Esophagus squamous epithelium (tissue), 5 donors: Measurements from ENCODE around the gene OVAAL. TPM values are rescaled to one million over a fixed set of nuclear protein-coding genes. Genes with fewer than 3 reads are reported as not detected.
A peak's percentile ranks its signal among the peaks of the same experiment; 100 is the strongest.

Source experiments
- DNase-seq: peaks from one replicate; lab custom pipeline; 2025; lab: John Stamatoyannopoulos, UW
- H3K27ac ChIP-seq, 4 donors: fragments of 200-600 bp; sonication (generic); one replicate each; pipeline ENCODE4 v1.5.1; 2016 to 2019; ENCODE audit warnings: mild to moderate bottlenecking in 1 of 4
- H3K27me3 ChIP-seq, 4 donors: fragments of 200-600 bp; sonication (generic); 1 replicate in 3 of 4; 2 replicates in 1 of 4; pipeline versions ENCODE4 v1.5.1 to v1.6.0; 2017 to 2021; ENCODE audit warnings: antibody characterized with exemption in 1 of 4
- H3K36me3 ChIP-seq, 3 donors: fragments of 200-600 bp; sonication (generic); one replicate each; pipeline ENCODE4 v1.5.1; 2016 to 2019
- H3K4me1 ChIP-seq, 3 donors: fragments of 200-600 bp; sonication (generic); one replicate each; pipeline ENCODE4 v1.5.1; 2017 to 2019
- H3K4me3 ChIP-seq, 4 donors: fragments of 200-600 bp; sonication (generic); 1 replicate in 3 of 4; 2 replicates in 1 of 4; pipeline ENCODE4 v1.5.1; 2016 to 2019; ENCODE audit warnings: mild to moderate bottlenecking in 2 of 4, moderate library complexity in 1 of 4
- H3K9me3 ChIP-seq, 3 donors: fragments of 200-600 bp; sonication (generic); one replicate each; pipeline ENCODE4 v1.5.1; 2016 to 2019
- POLR2A ChIP-seq, 4 donors: fragments of 450-650 bp; IDR thresholded peaks; one replicate each; pipeline ENCODE4 v1.6.1; 2017; ENCODE audit warnings: antibody characterized with exemption in 4 of 4, mild to moderate bottlenecking in 4 of 4, moderate library complexity in 3 of 4
- WGBS, 2 donors: methylation state at CpG; one replicate each; pipeline ENCODE4 v1.1.5; 2018; 5-methylcytosine and 5-hydroxymethylcytosine counted together
- intact Hi-C: fragments of 100-400 bp; cut with DNase I; formaldehyde crosslinking; loops from one replicate; pipeline ENCODE4 v1.15.0; 2022
- total RNA-seq, 4 donors: library from RNA; depleted of rRNA; stranded (reverse); fragments of >200 nt; gene quantifications; one replicate each; pipeline ENCODE4 v1.1.0, GENCODE V29; 2016
- TF ChIP-seq, protein P1 (sequence below), 6 experiments: fragments of 450-650 bp in 4 of 6; fragments of 200-600 bp in 2 of 6; sonication (generic) in 2 of 6; IDR thresholded peaks; one replicate each; pipeline ENCODE4 v1.5.1; 2016 to 2019; ENCODE audit warnings: antibody characterized with exemption in 6 of 6, mild to moderate bottlenecking in 4 of 6, moderate library complexity in 4 of 6
- donor health status: DM: yes; HTN: yes; CAD: no.

Gene OVAAL
- total RNA-seq, 4 donors from 2014 or later: not detected

DNA sequence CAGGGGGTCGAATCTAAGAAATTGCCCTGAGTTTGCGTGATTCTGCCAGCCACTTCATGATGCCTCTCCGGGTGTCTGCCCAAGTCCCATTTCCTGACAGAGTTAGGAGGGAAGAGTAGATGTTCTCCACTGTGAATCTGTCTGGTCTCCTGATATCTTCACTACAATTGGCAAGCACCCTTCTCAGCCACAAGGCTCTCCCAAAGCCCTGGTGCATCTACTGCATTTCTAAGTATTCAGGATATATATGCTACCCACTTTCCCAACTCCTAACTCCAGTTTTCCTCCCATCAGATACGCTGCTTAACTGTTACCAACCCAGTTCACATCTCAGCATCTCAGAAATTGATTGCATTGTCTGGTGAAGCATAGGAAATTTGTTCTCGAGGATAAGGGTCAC lies 25.9 kb upstream of the OVAAL start:
- Histone ChIP-seq H3K4me3 (no peak overlapping the region), H3K4me1 (peaks cover 0 to 22% (median 5%) of the 10 kb centered on the region in 3 donors), H3K27me3 (no peaks in the 10 kb centered on the region), H3K36me3 (no peaks in the 10 kb centered on the region), H3K27ac (no peak overlapping the region), H3K9me3 (no peaks in the 10 kb centered on the region)
- DNase-seq: no peak
- no peak for TF ChIP-seq POLR2A (IDR thresholded peaks at IDR 0.05)
- TF ChIP-seq, protein P1, sequence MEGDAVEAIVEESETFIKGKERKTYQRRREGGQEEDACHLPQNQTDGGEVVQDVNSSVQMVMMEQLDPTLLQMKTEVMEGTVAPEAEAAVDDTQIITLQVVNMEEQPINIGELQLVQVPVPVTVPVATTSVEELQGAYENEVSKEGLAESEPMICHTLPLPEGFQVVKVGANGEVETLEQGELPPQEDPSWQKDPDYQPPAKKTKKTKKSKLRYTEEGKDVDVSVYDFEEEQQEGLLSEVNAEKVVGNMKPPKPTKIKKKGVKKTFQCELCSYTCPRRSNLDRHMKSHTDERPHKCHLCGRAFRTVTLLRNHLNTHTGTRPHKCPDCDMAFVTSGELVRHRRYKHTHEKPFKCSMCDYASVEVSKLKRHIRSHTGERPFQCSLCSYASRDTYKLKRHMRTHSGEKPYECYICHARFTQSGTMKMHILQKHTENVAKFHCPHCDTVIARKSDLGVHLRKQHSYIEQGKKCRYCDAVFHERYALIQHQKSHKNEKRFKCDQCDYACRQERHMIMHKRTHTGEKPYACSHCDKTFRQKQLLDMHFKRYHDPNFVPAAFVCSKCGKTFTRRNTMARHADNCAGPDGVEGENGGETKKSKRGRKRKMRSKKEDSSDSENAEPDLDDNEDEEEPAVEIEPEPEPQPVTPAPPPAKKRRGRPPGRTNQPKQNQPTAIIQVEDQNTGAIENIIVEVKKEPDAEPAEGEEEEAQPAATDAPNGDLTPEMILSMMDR (IDR thresholded peaks at IDR 0.05): no peak
- intact Hi-C loops: no loop called here
- 82 to 91% methylated on average over 5 of the region's 5 CpGs for WGBS, 2 donors

GRCh38 chr1:180533266-180533987 lies 25.3 kb upstream of the OVAAL start:
- Histone ChIP-seq H3K36me3 (no peaks in the 10 kb centered on the region), H3K4me1 (peaks cover 0 to 22% (median 5%) of the 10 kb centered on the region in 3 donors), H3K9me3 (no peaks in the 10 kb centered on the region), H3K4me3 (no peak overlapping the region), H3K27ac (no peak overlapping the region), H3K27me3 (no peaks in the 10 kb centered on the region)
- WGBS, 2 donors: 48 to 53% methylated on average over 10 of the region's 10 CpGs
- TF ChIP-seq POLR2A (IDR thresholded peaks at IDR 0.05): no peak
- TF ChIP-seq, protein P1 (IDR thresholded peaks at IDR 0.05): peak in 5 of 6 experiments; percentile 68 to 84 (median 73)
- no peak for DNase-seq
- intact Hi-C loops: no loop called here

- H3K4me3 ChIP-seq: no peak overlapping the region
- no peaks in the 10 kb centered on the region for H3K9me3 ChIP-seq
- 37 to 50% methylated on average over 7 of the region's 7 CpGs for WGBS, 2 donors
- no peaks in the 10 kb centered on the region for H3K36me3 ChIP-seq
- TF ChIP-seq, protein P1 (IDR thresholded peaks at IDR 0.05): no peak
- no peak for TF ChIP-seq POLR2A (IDR thresholded peaks at IDR 0.05)
- intact Hi-C loops: no loop called here
- H3K4me1 ChIP-seq: peaks cover 0 to 22% (median 5%) of the 10 kb centered on the region in 3 donors
- H3K27ac ChIP-seq: no peak overlapping the region
- DNase-seq: no peak
- H3K27me3 ChIP-seq: no peaks in the 10 kb centered on the region
Observed at GRCh38 chr1:180534214-180534613, 24.6 kb upstream of the OVAAL start.

DNA sequence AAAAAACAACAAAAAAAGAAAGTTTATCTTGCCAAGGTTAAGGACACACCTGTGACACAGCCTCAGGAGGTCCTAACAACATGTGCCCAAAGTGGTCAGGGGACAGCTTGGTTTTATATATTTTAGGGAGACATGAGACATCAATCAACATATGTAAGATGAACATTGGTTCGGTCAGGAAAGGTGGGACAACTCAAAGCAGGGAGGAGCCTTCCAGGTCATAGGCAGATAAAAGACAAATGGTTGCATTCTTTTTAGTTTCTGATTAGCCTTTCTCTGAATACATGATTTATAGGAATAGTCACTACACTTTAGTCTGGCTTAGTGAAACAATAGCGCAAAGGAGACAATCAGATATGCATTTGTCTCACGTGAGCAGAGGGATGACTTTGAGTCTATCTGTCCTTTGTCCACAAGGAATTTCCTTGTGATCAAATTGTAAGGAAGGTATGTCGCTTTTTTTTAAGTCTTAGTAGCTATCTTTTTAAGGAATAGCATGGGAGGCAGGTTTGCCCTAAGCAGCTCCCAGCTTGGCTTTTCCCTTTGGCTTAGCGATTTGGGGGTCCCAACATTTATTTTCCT lies 23.3 kb upstream of the OVAAL start:
- H3K4me1 ChIP-seq: peaks cover 0 to 16% (median under 1%) of the 10 kb centered on the region in 3 donors
- no peak overlapping the region for H3K4me3 ChIP-seq
- WGBS, 2 donors: 84 to 85% methylated on average over 5 of the region's 5 CpGs
- H3K9me3 ChIP-seq: no peaks in the 10 kb centered on the region
- H3K36me3 ChIP-seq: no peaks in the 10 kb centered on the region
- TF ChIP-seq POLR2A (IDR thresholded peaks at IDR 0.05): no peak
- TF ChIP-seq, protein P1 (IDR thresholded peaks at IDR 0.05): no peak
- no peak overlapping the region for H3K27ac ChIP-seq
- no peak for DNase-seq
- no peaks in the 10 kb centered on the region for H3K27me3 ChIP-seq
- intact Hi-C loops: no loop called here

GRCh38 chr1:180536821-180537372 lies 21.9 kb upstream of the OVAAL start:
- Histone ChIP-seq H3K27me3 (no peaks in the 10 kb centered on the region), H3K9me3 (no peaks in the 10 kb centered on the region), H3K4me3 (no peak overlapping the region), H3K27ac (no peak overlapping the region), H3K4me1 (peaks cover 0 to 12% (median 0%) of the 10 kb centered on the region in 3 donors), H3K36me3 (no peaks in the 10 kb centered on the region)
- TF ChIP-seq POLR2A (IDR thresholded peaks at IDR 0.05): no peak
- TF ChIP-seq, protein P1 (IDR thresholded peaks at IDR 0.05): no peak
- intact Hi-C loops: no loop called here
- DNase-seq: no peak
- 85 to 91% methylated on average over 6 to 7 of the region's 7 CpGs for WGBS, 2 donors
